Fibroblast of peridontal ligament (primary cell): ENCODE data around the gene PRR12.
"Not testable (repeated sequence)": the region's sequence is repeated elsewhere in the genome, so short reads cannot be mapped to it uniquely, and the experiment has no call there.

ENCODE experiments used
- DNase-seq: peaks from one replicate; pipeline ENCODE4 v3.0.0-alpha.2; 2010; ENCODE audit errors: extremely low read depth

Gene PRR12

DNA sequence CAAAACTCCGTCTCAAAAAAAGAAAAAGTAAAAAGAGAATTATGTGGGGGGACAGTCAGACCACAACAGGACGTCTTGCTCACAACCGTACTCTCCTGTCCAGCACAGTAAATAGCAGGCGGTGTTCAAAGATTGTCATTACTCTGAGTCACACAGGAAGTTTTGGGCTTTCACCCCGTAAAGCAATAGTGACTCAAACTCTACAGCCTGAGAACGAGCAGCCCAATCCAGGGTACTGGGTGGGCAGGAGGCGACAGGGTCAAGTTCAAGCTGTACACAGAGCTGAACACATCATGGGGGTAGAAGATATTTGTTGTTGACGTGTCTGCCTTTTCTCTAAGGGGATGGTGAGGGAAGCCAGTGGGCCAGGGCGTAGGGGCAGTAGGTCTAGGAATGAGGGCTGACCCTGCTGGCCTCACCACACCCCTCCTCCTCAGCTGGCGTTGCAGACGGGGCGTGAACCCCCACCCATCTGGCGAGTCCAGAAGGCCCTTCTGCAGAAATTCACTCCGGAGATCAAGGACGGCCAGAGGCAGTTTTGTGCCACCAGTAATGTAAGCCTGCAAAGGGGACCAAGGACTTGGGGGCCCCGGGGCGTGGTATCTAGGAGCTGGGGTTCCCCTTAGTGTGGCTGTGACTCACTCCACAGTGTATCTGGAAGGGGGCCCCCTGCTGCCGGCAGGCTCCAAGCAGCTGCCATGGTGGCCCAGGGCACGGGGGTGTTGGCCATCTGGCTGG, 23.3 kb downstream of the PRR12 start:
- DNase-seq = peak; percentile 59

DNA sequence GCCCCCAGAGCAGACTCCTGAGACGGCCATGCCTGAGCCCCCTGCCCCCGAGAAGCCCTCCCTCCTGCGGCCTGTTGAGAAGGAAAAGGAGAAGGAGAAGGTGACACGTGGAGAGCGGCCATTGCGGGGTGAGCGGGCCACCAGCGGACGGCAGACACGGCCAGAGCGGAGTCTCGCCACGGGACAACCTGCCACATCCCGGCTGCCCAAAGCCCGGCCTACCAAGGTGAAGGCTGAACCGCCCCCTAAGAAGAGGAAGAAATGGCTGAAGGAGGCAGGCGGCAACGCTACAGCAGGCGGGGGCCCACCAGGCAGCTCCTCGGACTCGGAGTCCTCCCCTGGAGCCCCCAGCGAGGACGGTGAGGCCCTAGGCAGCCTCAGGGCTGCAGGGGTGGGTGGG, 24.9 kb downstream of the PRR12 start:
- no peak for DNase-seq

DNA sequence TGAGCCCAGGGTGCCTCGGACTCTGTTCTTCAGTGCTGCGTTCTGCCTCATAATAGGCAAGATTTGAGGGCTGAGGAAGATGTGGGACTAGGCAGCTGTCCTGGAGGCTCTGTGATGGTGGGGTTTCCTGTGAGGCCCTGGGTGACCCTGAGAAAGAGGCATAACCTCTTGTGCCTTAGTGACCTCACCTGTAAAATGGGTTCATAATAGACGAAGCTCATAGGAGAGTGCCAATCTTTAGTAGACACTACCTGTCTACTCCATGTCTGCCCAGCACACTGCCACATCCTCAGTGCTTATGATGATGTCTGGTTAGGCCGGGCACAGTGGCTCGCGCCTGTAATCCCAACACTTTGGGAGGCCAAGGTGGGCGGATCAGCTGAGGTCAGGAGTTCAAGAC, 25.6 kb downstream of the PRR12 start:
- DNase-seq = no peak

DNA sequence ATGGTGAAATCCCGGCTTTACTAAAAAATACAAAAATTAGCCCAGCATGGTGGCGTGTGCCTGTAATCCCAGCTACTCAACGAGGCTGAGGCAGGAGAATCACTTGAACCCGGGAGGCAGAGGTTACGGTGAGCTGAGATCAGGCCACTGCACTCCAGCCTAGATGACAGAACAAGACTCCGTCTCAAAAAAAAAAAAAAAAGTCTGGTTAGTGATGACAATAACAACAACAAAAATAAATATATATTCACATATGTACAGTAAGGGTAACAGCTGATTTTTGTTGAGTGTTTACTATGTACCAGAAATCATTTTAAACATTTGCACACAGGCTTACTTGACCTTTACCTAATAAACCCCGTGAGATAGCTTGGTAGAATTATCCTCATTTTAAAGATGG, 26.0 kb downstream of the PRR12 start:
- no peak for DNase-seq

DNA sequence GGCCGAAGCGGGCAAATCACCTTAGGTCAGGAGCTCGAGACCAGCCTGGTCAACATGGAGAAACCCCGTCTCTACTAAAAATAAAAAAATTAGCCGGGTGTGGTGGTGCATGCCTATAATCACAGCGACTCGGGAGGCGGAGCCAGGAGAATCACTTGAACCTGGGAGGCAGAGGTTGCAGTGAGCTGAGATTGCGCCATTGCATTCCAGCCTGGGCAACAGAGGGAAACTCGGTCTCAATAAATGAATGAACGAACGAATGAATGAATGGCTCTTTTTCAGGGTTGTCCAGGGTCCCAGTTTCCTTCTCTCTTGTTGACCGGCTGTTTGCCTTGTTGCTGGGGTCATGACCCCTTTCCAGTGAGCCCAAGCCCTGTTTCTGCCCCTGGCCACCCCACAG, 26.9 kb downstream of the PRR12 start:
- not testable (repeated sequence) for DNase-seq

DNA sequence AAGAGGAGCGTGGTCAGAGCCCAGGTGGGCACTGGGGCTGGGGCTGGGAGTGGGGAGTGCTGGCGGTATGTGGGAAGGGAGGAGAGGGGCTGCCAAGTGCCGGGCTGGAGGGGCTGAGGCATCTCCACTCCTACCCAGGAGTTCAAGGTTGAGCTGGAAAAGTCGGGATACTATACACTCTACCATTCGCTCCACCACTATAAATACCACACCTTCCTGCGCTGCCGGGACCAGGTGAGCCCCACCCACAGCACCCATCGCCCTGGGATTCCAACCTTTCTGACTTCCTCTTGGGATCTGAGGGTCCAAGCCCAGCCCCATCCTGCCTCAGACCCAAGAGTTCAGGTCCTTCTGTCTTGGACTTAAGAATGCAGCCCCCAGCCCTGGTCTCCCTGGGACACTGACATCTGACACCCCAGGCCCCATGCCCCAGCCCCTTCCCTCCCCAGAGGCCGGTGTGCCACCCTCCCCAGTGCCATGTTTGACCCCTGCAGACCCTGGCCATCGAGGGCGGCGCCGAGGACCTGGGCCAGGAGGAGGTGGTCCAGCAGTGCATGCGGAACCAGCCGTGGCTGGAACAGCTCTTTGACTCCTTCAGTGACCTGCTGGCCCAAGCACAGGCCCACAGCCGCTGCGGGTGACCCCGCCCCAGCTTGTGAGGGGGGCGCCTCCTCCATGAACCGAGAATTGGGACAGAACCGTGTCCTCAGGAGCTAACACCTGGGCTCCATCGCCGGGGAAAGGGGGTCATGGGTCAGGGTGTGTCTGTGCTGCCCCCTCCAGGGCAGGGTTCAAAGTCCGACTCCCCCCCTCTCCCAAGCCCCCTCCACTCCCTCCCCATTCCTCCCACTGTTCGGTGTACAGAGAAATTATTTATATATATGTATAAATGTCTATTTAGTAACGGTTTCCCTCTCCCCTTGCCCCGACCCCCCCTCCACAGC, 34.3 kb downstream of the PRR12 start:
- no peak for DNase-seq

DNA sequence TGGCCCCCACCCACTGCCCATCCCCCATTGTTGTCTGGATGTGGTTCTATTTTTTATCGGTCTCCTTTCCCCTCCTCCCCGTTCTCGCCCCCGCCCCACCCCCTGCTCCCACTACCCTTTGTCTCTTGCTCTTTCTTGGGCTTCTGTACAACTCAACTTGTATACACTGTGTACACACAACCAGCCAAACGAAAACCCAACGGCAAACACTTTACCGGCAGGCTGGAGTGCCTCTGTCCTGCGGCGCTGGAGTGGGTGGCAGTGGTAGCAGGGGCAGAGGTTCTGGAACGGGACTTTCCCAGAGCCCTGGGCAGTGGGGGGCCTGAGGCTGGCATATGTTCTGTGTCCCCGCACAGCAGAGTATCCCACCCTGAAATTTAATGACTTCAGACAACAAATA, 35.2 kb downstream of the PRR12 start:
- no peak for DNase-seq

DNA sequence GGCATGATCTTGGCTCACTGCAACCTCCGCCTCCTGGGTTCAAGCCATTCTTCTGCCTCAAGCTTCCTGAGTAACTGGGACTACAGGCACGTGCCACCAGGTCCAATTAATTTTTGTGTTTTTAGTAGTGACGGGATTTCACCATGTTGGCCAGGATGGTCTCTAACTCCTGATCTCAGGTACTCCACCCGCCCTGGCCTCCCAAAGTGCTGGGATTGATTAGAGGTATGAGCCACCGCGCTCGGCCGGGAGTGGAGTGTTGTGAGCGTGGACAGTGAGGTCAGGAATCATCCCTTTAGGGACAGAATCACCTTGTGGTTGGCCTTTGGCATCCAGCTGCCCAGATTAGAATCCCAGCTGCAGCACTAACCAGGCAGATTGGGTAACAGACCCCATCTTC, 38.7 kb downstream of the PRR12 start:
- DNase-seq = no peak

DNA sequence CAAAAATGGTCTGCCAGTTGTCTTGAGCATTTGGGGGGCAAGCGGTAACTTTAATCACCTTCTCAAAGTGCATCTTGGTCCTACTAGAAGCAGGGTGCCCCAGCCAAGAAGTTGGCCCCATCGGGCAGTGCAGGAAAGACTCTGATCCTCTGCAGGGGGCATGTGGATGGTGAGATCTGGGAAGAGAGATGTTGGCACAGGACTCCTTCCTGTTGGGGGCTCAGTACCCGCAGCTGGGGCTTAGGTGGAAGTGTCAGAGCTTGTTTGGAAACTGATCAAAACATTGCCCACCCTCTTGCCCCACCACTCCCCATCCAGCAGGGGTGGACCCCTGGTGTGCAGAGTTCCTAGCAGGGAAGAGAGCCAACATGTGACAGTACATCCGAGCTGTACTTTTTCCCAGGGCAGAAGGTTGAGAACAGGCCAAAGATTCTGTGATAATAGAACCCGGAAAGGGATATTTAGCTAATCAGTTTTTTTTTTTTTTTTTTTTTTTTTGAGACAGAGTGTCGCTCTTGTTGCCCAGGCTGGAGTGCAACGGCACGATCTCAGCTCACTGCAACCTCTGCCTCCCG, 40.1 kb downstream of the PRR12 start:
- DNase-seq = no peak

DNA sequence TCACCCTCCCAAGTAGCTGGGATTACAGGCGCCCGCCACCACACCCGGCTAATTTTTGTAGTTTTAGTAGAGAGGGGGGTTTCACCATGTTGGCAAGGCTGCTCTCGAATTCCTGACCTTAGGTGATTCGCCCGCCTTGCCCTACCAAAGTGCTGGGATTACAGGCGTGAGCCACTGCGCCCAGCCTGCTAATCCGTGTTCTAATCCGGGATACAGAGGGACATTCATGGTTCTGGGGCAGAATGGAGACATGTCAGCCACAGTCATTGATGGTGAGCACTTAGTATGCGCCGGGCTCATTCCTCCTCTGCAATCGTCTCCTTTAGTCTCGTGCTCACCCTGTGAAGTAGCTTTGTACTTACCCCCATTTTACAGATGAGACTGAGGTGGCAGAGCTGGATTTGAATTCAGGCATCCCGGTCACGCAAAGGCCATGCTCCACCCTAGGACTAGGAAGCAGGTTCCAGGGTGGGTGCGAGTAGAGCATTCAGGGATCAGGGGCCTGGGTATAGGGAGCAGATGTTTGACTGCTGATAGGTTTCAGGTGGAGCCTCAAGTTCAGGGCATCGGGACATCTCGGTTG, 40.7 kb downstream of the PRR12 start:
- no peak for DNase-seq

DNA sequence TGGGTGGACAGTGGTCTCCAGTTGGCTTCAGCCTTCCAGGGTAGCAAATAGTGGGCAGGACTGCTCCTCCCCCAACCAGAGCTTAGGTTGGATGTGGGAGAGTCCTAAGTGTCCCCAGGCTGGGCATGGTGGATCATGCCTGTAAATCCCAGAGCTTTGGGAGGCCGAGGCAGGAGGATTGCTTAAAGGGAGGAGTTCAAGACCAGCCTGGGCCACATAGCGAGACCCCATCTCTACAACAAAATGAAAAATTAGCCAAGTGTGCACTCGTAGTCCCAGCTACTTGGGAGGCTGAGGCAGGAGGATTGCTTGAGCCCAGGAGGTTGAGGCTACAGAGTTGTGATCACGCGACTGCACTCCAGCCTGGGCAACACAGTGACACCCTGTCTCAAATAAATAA, 41.6 kb downstream of the PRR12 start:
- DNase-seq = no peak

DNA sequence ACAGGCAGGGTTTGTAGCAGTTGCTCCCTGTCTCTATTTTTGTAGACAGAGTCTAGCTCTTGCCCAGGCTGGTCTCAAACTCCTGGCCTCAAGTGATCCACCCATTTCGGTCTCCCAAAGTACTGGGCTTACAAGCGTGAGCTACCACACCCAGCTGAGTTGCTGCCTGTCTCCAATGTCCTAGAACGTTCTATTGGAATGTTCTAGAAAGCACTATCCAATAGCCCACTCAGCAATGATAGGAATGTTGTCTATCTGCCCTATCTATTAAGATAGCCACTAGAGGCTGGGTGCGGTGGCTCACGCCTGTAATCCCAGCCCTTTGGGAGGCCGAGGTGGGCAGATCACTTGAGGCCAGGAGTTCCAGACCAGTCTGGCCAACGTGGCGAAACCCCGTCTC, 42.3 kb downstream of the PRR12 start:
- DNase-seq = not testable (repeated sequence)

DNA sequence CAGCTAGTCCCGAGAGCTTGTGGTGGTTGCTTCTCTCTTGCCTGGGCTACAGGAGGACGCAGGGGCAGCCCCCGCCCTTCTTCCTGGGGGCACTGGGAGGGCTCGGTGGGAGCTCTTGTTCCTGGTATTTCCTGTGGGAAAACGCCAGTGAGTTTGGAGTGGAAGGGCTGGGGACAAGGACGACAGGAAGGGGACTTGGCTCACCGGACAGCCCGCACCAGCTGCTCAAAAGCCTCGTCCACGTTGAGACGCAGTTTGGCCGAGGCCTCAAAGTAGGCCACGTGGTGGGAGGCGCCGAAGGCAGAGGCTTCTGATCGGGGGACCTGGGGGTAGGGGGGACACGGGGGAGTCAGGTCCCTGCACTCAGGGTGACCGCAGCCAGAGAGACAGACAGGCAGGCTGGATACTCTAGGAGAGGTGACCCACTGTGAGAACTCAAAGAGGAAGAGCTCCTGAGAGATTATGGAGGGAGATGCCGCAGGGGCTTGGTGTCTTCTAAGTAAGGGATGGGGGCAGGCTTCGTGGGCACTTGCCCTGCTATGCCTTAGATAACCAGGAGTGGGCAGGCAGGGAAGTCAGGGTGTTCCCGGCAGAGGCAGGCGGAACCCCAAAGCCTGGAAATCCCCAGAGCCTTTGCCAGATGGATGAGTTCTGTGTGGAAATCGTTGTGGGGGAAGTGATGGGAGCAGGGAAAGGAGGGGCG, 44.7 kb downstream of the PRR12 start:
- peak; percentile 31 for DNase-seq

DNA sequence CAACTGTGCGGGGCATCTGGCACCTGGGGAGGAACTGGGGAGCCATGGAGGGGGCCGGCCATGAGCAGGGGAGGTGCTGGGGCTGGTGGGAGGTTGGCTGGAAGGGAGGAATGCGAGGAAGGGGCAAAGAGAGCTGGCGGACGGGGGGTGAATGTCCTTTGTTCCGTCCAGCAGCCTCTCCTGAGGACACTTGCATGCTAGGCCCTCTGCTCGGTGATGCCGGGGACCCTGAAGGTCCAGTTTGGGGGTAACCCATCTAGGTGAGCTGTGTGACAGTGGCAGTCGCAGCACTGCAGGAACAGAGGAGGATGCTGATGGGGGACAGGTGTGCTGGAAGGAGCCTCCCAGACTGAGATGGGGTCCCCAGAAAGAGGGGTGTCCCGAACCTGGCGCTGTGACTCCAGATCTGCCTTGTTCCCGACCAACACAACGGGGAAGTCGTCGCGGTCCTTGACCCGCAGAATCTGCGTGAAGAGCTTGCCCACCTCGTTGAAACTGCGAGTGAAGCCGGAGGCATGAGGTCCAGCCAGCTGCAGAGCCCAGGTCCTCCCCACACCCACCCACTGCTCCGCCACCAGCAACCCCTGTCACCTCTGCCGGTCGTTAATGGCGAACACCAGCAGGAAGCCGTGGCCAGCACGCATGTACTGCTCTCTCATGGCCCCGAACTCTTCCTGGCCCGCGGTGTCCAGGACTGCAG, 45.4 kb downstream of the PRR12 start:
- no peak for DNase-seq

DNA sequence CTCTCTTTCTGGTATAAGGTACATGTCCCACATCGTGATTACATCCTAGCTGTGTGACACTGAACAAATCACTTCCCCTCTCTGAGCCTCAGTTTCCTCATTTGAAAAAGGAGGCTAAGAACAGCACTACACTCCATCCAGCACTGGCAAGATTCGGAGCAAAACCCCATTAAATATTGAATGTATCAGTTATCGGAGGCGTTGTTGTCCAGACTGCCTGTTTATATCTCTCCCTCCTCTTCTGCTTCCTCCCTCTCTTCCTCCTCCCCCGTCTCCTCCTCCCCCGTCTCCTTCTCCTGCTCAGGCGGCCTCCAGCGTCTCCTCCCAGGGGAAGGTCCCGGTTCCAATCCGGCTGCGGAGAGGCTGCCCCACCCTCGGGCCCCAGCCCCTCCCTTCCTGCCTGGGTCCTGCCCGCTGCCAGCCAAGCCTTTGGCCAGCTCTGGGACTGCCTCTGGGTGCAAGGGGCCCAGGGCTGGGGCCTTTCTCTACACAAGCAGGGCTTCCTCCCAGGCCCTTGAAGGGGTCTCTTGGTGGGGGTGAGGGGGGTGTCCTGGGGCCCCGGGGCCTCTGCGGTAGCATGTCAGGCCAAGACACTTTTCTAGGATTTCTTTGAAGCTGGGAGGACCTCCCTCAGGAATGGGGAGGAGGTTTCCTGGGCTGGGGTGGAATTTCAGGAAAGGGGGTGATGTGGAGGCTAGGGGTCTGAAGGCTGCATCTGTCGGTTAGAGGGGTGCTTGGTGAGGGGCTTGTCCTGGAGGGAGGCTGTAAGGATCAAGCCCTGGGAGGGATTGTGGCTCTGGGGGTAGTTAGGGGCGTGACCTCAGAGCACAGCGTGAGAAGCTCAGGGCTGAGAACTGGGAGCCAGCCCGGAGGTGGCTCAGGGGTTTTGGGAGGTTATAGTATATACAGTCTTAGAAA, 47.1 kb downstream of the PRR12 start:
- peak; percentile 72 for DNase-seq

DNA sequence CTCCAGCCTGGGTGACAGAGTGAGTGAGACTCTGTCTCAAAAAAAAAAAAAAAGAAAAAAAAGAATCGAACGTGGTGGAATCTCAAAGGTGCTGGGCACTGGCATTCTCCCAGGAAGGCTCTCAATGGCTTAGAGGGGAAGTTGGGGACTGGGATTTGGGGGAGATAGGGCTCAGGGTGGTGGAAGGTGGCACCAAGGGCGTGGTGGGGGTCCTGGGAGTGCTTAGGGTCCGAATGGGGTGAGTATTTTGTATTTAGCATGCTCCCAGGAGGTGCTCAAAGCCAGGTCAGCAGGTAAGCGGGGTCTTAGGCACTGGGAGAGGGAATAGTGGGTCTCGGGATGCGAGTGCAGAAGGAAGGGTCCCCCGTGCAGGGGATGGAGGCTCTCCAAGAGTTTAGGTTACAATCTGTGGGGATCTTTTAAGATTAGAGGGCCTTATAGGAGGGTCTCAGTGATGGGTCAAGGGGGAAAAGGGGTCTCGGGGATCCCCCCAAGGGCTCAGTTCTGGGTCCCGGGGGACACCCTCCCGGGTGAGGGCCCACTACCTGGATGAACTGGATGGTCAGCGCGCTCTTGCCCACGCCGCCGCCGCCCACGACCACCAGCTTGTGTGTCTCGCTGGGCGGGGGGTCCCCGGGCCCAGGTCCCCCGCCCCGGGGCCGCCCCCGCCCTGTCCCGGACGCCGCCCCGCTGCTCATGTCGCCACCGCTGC, 48.6 kb downstream of the PRR12 start:
- no peak for DNase-seq

DNA sequence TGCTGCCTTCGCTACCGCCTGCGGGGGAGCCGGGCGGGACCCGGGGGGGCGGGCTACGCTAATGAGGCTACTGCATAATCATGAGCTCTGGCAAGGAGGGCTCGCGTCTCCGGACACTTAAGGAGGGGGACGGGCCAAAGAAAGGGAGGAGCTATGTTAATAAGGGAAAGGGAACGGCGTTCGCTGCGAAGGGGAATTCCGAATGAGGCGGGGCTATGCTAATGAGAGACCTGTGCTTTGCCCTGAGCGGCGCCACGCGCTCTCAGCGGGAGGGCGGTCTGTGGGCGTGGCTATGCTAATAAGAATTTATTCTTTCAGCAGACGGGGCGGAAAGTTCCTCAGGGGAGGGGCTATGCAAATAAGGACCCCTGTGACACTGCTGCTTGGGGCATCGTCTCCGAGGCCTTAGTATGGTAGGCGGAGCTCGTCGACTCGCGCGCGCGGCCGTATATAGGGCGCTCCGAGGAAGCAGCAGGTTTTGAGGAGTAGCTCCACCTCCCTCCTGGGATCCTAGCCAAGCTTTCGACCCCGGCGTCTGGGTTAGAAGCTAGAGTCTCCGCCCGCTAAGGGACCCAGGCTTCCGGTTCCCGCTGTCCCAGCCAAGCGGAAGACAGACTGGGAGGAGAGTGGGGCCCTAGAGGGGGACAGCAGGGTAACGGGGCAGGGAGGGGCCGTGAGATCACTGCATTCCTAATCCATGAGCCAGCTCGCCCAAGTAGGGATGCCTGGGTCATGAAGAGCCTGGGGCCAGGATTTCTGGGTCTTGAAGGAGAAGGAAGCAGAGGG, 49.3 kb downstream of the PRR12 start, which contains the start of gene RRAS:
Gene RRAS, minus strand, starts transcription at position 31 of the 786 bp plus-strand sequence. CDS start 45 bp downstream, outside the sequence.
- DNase-seq = peak; percentile 100
